K562 (cell line): Measurements from ENCODE around the gene TFPI. TPM values are rescaled to one million over a fixed set of nuclear protein-coding genes. Genes with fewer than 3 reads are reported as not detected.

Experiments
- ATAC-seq: fragments of 200-7000 bp; cut with Tn5 transposase; 3 replicates; pipeline ENCODE4 v1.9.1; 2020; ENCODE audit warnings: moderate library complexity
- BruUV-seq: library from RNA; stranded (reverse); fragments of 400-500 nt; replicated peaks from 2 replicates; lab custom pipeline; 2021; lab: Mats Ljungman, UMichigan
- CTCF ChIA-PET: fragments of 300-600 bp; formaldehyde crosslinking; extraction: SDS; loops from one replicate; lab custom pipeline; 2021; ENCODE audit warnings: low intra/inter-chr PET ratio; lab: Yijun Ruan, JAX
- POLR2A ChIA-PET: fragments of 300-600, 350-650 bp; sonication (Branson Sonifier 250); formaldehyde crosslinking; extraction: SDS; loops from one replicate; lab custom pipeline; 2021; ENCODE audit warnings: antibody characterized with exemption, inconsistent platforms; lab: Yijun Ruan, JAX
- DNase-seq, 4 experiments: peaks; one replicate each; pipeline versions ENCODE4 v3.0.0 to v3.0.0-alpha.2; 2011 to 2018; ENCODE audit warnings: low spot score in 3 of 4, mixed read lengths in 3 of 4; ENCODE audit errors: extremely low read depth in 1 of 4
- FAIRE-seq: peaks from 2 replicates; lab custom pipeline; 2011; peaks lifted over from hg19 to GRCh38; lab: Jason Lieb, UNC
- H2AFZ ChIP-seq: 2 replicates; pipeline ENCODE4 v1.6.0; 2011; ENCODE audit warnings: low read depth, low read length, control low read depth, inconsistent platforms
- H3K27ac ChIP-seq: fragments of 200-600 bp; 3 replicates; pipeline ENCODE4 v1.8.0; 2011; ENCODE audit warnings: low read depth, mild to moderate bottlenecking, control low read depth, inconsistent platforms, low read length, moderate library complexity, mixed read lengths; ENCODE audit errors: extremely low read depth
- H3K27me3 ChIP-seq, 2 experiments: fragments of 300-600 bp in 1 of 2; 2 replicates in 1 of 2; 3 replicates in 1 of 2; pipeline versions ENCODE4 v1.6.0 to v1.8.0; 2011; ENCODE audit warnings: inconsistent platforms in 2 of 2, low read length in 2 of 2, mild to moderate bottlenecking in 1 of 2, mixed read lengths in 1 of 2, moderate library complexity in 1 of 2; ENCODE audit not compliant: control insufficient read depth in 2 of 2, insufficient read depth in 2 of 2
- H3K36me3 ChIP-seq: fragments of 300-600 bp; 3 replicates; pipeline ENCODE4 v1.8.0; 2011; ENCODE audit warnings: mild to moderate bottlenecking, low read length, inconsistent platforms; ENCODE audit not compliant: control insufficient read depth, insufficient read depth
- H3K4me1 ChIP-seq, 2 experiments: fragments of 200-600 bp in 1 of 2; replicated peaks in 1 of 2; 2 replicates in 1 of 2; 3 replicates in 1 of 2; pipeline versions ENCODE4 v1.5.1 to v1.8.0; 2011; ENCODE audit warnings: inconsistent platforms in 2 of 2, low read length in 2 of 2, mild to moderate bottlenecking in 1 of 2, mixed read lengths in 1 of 2, moderate library complexity in 1 of 2; ENCODE audit not compliant: control insufficient read depth in 2 of 2, insufficient read depth in 2 of 2
- H3K4me2 ChIP-seq: 2 replicates; pipeline ENCODE4 v1.6.1; 2011; ENCODE audit warnings: low read length, control low read depth, inconsistent platforms, mixed read lengths; ENCODE audit not compliant: insufficient read depth
- H3K4me3 ChIP-seq: fragments of 200-600 bp; sonication (generic), shearing (Covaris generic); 2 replicates; pipeline ENCODE4 v1.5.1; 2016; ENCODE audit warnings: control low read depth, inconsistent platforms
- H3K79me2 ChIP-seq: fragments of 200-600 bp; 3 replicates; pipeline ENCODE4 v1.8.0; 2011; ENCODE audit warnings: low read length, inconsistent platforms; ENCODE audit not compliant: control insufficient read depth, insufficient read depth
- H3K9ac ChIP-seq, 2 experiments: 2 replicates each; pipeline versions ENCODE4 v1.6.0 to v1.6.1; 2011; ENCODE audit warnings: low read depth in 2 of 2, low read length in 2 of 2, control low read depth in 1 of 2, inconsistent platforms in 1 of 2, mild to moderate bottlenecking in 1 of 2, mixed read lengths in 1 of 2; ENCODE audit not compliant: insufficient read depth in 1 of 2
- H3K9me1 ChIP-seq: one replicate; pipeline ENCODE4 v1.6.0; 2011; ENCODE audit warnings: inconsistent platforms, mild to moderate bottlenecking, low read length, moderate library complexity; ENCODE audit not compliant: control insufficient read depth, insufficient read depth
- H3K9me3 ChIP-seq: replicated peaks from 2 replicates; pipeline ENCODE4 v1.5.1; 2011; ENCODE audit warnings: low read depth, low read length, inconsistent platforms; ENCODE audit not compliant: control insufficient read depth, insufficient read depth
- H4K20me1 ChIP-seq: replicated peaks from 2 replicates; pipeline ENCODE4 v1.6.1; 2011; ENCODE audit warnings: low read length, inconsistent platforms, mixed read lengths; ENCODE audit not compliant: control insufficient read depth, insufficient read depth
- ETV5 ChIP-seq: sonication (generic); formaldehyde crosslinking; IDR thresholded peaks from 2 replicates; pipeline ENCODE4 v1.4.0; 2020; ENCODE audit warnings: low read depth, mild to moderate bottlenecking, missing genetic modification reagents
- HLTF ChIP-seq: fragments of 450-650 bp; IDR thresholded peaks from 2 replicates; pipeline ENCODE4 v1.6.1; 2016
- HNRNPK ChIP-seq: fragments of 200-400 bp; formaldehyde crosslinking; IDR thresholded peaks from one replicate; pipeline ENCODE4 v1.6.1; 2018; ENCODE audit warnings: mild to moderate bottlenecking, low read depth, low read length; ENCODE audit not compliant: poor library complexity, severe bottlenecking
- JUNB ChIP-seq: fragments of 450-650 bp; formaldehyde crosslinking; conservative IDR thresholded peaks from 2 replicates; pipeline ENCODE4 v1.4.0; 2020; ENCODE audit warnings: mild to moderate bottlenecking
- KAT2B ChIP-seq: IDR thresholded peaks from one replicate; pipeline ENCODE4 v1.6.1; 2012; ENCODE audit warnings: low read depth, mild to moderate bottlenecking, control low read depth, inconsistent platforms, low read length, moderate library complexity
- KLF10 ChIP-seq: fragments of 250-450 bp; sonication (Bioruptor Pico); IDR thresholded peaks from 2 replicates; pipeline ENCODE4 v1.6.1; 2021; ENCODE audit warnings: matching md5 sums
- NR1H2 ChIP-seq: sonication (generic); formaldehyde crosslinking; IDR thresholded peaks from 2 replicates; pipeline ENCODE4 v1.4.0; 2020; ENCODE audit warnings: mild to moderate bottlenecking, missing genetic modification reagents
- PTRF ChIP-seq: fragments of 450-650 bp; IDR thresholded peaks from 2 replicates; pipeline ENCODE4 v1.6.1; 2016; ENCODE audit warnings: mild to moderate bottlenecking, missing genetic modification characterization, missing compliant biosample characterization
- in situ Hi-C: fragments of 300-500 bp; cut with MboI; formaldehyde crosslinking; loops from 4 replicates; pipeline ENCODE4 v1.15.0; 2018; ENCODE audit warnings: inconsistent platforms, mixed read lengths
- intact Hi-C: fragments of 100-400 bp; cut with micrococcal nuclease; formaldehyde crosslinking; loops from 2 replicates; pipeline ENCODE4 v1.14.2; 2022
- polyA plus RNA-seq, 8 experiments: library from polyadenylated mRNA; depleted of rRNA in 4 of 8; stranded (reverse) in 5 of 8; unstranded in 3 of 8; fragments of >200 nt; fragmentation: Nextera tagmentation in 2 of 8; fragmentation: Illumina TruSeq in 1 of 8; extraction: Ambion mirVana in 2 of 8; extraction: Trizol in 1 of 8; gene quantifications; 2 replicates each; pipeline versions ENCODE4 v1.2.1 to v1.2.3, GENCODE V29; 2011 to 2014; ENCODE audit warnings: inconsistent platforms in 1 of 8, missing spikeins in 1 of 8
- total RNA-seq, 7 experiments: library from RNA; depleted of rRNA in 6 of 7; stranded (reverse); fragments of >200 nt in 6 of 7; fragmentation: Illumina TruSeq in 2 of 7; extraction: Trizol in 2 of 7; gene quantifications; 2 replicates each; pipeline versions ENCODE4 v1.2.1 to v1.2.3, GENCODE V29; 2011 to 2021; ENCODE audit warnings: low replicate concordance in 1 of 7
- TF ChIP-seq, protein P1 (sequence below): fragments of 250-450 bp; sonication (Bioruptor Pico); IDR thresholded peaks from 2 replicates; pipeline ENCODE4 v1.5.0; 2021; ENCODE audit warnings: mild to moderate bottlenecking, moderate library complexity
- TF ChIP-seq, protein P2 (sequence below): fragments of 200-800 bp; sonication (Bioruptor generic); IDR thresholded peaks from 2 replicates; pipeline ENCODE4 v1.6.1; 2016; ENCODE audit warnings: missing genetic modification characterization, missing compliant biosample characterization
- TF ChIP-seq, protein P3 (sequence below): sonication (generic); formaldehyde crosslinking; IDR thresholded peaks from 2 replicates; pipeline ENCODE4 v1.8.1; 2023; ENCODE audit warnings: mild to moderate bottlenecking, missing genetic modification reagents

Gene TFPI
- total and polyA plus RNA-seq, 9 of the 15 experiments (the other 6 are each of a cell fraction or from before 2014, with no cell fraction given): 53.5 to 219 (median 100) TPM

DNA sequence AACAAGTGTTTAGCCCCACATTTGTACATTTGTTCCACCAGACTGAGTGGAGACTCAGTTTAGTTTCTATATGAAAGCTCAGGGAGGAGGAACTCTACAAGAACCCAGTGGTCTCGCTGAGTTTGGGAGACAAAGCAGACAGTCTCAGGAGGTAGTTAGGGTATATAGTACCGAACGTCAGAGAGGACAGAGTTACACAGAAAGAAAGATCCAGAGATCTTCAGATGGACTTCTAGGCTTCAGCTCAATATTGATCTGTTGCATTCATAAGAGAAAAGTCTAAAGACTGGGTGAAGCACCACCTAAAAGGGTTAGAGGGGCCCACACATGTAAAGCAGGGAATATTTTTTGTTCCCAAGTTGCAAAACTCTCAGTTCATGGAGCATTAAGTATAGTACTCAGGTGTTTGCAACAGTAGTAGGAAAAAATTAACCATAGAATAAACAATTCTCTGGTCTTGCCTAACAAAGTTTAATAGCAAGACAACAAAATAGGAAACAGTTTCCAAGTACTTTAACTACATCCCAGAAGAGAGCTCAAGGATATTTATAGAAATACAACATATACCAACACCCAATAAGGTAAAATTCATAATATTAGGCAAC lies 4.2 kb downstream of the TFPI start (continued):
- TF ChIP-seq ETV5 (no peak), JUNB (CRISPR knock-in tag) (no peak), KAT2B (no peak)
- TF ChIP-seq, protein P1, sequence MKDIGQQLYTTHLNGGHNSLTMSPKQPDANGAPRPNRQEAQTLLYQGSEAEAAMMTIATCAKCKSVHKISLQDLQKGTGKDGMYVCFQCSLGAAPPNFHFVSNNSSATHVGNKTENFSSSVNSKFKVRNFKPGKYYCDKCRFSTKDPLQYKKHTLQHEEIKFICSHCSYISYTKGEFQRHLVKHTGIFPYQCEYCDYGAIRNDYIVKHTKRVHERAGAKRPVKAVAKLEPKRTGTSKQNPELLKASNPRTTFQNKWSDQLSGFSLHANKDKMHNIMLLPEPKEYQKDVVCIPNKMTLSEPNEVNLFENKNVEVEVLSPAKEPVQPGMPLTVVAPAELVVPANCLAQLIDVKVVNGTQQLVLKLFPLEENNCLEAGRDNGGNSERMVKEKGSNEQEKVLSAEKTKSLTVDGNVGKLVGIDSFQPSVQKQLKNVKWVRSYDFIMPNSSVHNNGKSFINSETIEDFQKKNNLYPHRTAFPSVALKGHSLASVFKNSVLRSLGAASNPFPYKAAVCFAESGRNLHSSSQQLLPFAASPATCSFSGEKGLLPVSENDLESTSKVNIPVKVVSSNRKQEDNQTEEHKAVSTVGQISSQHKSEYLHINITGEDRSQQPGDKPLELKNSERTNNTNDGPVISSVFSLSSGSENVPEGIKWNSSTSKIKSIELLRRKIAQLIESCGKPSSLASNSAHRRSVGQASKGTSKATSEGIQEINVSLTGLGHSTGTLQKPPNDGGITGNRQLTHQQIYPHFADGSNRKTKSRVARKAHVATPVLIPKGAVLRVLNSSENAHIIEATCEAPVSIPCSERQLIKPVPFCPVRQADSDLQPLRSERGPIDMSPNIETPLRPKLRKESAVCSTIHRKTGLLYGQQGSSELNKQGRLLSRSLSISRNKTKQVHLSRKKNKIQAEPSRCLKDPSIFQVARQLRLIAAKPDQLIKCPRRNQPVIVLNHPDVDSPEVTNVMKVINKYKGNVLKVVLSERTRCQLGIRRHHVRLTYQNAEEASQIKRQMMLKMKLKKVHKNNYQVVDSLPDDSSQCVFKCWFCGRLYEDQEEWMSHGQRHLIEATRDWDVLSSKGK (CRISPR knock-in tag): no peak

DNA sequence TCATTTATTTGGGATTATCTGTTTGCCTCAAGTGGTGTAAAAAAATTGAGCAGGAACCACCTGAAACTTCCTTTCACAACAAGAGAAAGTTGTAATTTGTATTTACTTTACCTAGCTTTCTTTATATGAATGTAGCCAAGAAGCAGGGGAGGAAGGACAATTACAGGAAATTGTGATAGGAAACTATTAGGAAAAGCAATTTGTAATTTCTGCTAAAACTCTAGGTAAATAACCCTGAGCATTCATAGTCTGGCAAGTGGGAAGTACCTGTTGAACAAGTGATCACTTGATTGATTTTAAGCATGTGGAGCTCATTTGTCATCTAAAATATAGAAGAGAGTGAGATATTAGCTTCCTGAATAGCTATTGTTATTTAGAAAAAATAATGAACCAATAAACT lies 5.0 kb downstream of the TFPI start:
- H3K9ac ChIP-seq: no peak overlapping the region
- POLR2A ChIA-PET: interaction anchor here (1.4 to 3.7 kb wide), 4 partner anchors 9 to 33 kb away, joined by 3 to 13 read pairs (median 4); no protein-coding TSS in a partner anchor
- H3K27ac ChIP-seq: no peak overlapping the region
- H3K4me3 ChIP-seq: no peak overlapping the region
- no peaks in the 10 kb centered on the region for H3K27me3 ChIP-seq
- BruUV-seq: no TSS peak
- FAIRE-seq (no peak), DNase-seq (no peak), ATAC-seq (no peak)
- no peak overlapping the region for H3K4me2 ChIP-seq
- H3K4me1 ChIP-seq: peaks cover 0 to 20% of the 10 kb centered on the region in 2 experiments; a peak in 3 of 5 replicates
- H3K36me3 ChIP-seq: peaks cover 36% of the 10 kb centered on the region
- intact Hi-C loops: loop anchor here (5.0 to 10.0 kb wide), 2 partner anchors 42 to 954 kb away; partner anchors contain the start of gene ITGAV
- H2AFZ ChIP-seq: no peak overlapping the region
- CTCF ChIA-PET: no interaction called here
- in situ Hi-C loops: no loop called here
- peaks cover 89% of the 10 kb centered on the region for H3K79me2 ChIP-seq
- H3K9me1 ChIP-seq: no peaks in the 10 kb centered on the region
- no peaks in the 10 kb centered on the region for H3K9me3 ChIP-seq
- no peaks in the 10 kb centered on the region for H4K20me1 ChIP-seq
- TF ChIP-seq, protein P2, sequence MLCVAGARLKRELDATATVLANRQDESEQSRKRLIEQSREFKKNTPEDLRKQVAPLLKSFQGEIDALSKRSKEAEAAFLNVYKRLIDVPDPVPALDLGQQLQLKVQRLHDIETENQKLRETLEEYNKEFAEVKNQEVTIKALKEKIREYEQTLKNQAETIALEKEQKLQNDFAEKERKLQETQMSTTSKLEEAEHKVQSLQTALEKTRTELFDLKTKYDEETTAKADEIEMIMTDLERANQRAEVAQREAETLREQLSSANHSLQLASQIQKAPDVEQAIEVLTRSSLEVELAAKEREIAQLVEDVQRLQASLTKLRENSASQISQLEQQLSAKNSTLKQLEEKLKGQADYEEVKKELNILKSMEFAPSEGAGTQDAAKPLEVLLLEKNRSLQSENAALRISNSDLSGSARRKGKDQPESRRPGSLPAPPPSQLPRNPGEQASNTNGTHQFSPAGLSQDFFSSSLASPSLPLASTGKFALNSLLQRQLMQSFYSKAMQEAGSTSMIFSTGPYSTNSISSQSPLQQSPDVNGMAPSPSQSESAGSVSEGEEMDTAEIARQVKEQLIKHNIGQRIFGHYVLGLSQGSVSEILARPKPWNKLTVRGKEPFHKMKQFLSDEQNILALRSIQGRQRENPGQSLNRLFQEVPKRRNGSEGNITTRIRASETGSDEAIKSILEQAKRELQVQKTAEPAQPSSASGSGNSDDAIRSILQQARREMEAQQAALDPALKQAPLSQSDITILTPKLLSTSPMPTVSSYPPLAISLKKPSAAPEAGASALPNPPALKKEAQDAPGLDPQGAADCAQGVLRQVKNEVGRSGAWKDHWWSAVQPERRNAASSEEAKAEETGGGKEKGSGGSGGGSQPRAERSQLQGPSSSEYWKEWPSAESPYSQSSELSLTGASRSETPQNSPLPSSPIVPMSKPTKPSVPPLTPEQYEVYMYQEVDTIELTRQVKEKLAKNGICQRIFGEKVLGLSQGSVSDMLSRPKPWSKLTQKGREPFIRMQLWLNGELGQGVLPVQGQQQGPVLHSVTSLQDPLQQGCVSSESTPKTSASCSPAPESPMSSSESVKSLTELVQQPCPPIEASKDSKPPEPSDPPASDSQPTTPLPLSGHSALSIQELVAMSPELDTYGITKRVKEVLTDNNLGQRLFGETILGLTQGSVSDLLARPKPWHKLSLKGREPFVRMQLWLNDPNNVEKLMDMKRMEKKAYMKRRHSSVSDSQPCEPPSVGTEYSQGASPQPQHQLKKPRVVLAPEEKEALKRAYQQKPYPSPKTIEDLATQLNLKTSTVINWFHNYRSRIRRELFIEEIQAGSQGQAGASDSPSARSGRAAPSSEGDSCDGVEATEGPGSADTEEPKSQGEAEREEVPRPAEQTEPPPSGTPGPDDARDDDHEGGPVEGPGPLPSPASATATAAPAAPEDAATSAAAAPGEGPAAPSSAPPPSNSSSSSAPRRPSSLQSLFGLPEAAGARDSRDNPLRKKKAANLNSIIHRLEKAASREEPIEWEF (CRISPR knock-in tag): no peak
- no peak for TF ChIP-seq HLTF
- TF ChIP-seq NR1H2 (CRISPR knock-in tag): no peak
- TF ChIP-seq KLF10 (CRISPR knock-in tag): no peak
- TF ChIP-seq PTRF: no peak
- TF ChIP-seq, protein P3, sequence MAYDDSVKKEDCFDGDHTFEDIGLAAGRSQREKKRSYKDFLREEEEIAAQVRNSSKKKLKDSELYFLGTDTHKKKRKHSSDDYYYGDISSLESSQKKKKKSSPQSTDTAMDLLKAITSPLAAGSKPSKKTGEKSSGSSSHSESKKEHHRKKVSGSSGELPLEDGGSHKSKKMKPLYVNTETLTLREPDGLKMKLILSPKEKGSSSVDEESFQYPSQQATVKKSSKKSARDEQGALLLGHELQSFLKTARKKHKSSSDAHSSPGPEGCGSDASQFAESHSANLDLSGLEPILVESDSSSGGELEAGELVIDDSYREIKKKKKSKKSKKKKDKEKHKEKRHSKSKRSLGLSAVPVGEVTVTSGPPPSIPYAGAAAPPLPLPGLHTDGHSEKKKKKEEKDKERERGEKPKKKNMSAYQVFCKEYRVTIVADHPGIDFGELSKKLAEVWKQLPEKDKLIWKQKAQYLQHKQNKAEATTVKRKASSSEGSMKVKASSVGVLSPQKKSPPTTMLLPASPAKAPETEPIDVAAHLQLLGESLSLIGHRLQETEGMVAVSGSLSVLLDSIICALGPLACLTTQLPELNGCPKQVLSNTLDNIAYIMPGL (CRISPR knock-in tag): no peak
- no peak for TF ChIP-seq HNRNPK
